MM.1S (cell line): ENCODE measurements around the gene TEX13C.

ENCODE experiments used
- CTCF ChIP-seq: fragments of 300-600 bp; sonication (generic); IDR thresholded peaks from 2 replicates; pipeline ENCODE4 v1.5.1; 2016; ENCODE audit warnings: antibody characterized with exemption, low read length, mixed read lengths
- EZH2 ChIP-seq: fragments of 300-600 bp; sonication (generic); optimal IDR thresholded peaks from 2 replicates; pipeline ENCODE3; 2017; ENCODE audit warnings: low read depth, mild to moderate bottlenecking, antibody characterized with exemption, low read length, mixed read lengths

- TF ChIP-seq EZH2 (no peak), CTCF (no peak)
These were observed 54.5 kb downstream of the TEX13C start for GRCh38 chrX:125374169-125374568.
